GM15510 (cell line): ENCODE data around the gene COA8.

Experiments used
- POLR2A ChIP-seq: IDR thresholded peaks from 3 replicates; pipeline ENCODE4 v1.6.1; 2011; ENCODE audit warnings: borderline replicate concordance; ENCODE audit not compliant: insufficient read length; ENCODE audit errors: extremely low read depth

The COA8 gene

DNA sequence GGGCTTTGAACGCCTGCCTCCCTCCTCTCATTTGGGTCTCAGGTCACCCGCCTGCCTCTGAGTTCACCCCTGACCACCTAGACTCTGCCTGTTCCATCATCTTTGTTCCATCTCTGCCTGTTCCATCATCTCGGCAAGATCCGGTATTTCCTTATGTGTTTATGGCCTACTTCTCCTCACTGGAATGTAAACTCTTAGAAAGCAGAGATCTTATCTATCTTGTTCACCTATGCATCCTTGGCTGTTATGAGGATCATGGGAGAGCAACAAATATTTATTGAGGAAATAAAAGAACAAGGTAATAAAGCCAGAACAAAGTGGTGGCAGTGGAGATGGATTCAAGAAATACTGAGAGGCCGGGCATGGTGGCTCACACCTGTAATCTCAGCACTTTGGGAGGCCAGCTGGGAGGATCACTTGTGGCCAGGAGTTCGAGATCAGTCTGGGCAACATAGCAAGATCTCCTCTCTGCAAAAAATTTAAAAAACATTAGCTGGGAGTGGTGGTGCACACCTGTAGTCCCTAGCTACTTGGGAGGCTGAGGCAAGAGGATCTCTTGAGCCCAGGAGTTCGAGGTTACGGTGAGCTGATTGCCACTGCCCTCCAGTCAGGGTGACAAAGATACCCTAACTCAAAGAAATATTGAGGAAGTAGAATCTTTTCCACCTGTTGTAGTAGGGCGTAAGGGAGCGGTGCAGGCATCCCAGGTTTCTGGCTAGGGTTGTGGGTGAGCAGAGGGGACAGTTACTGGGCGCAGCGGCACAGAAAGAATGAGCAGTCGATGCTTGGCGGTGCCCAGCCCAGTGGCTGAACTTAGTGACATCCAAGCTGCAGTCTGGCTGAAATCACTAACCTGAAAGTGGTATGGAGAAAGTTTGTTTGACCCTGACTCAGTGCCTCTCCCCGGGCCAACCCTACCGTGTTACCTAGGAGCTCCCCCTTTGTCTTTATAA lies 64.6 kb downstream of the COA8 start:
- TF ChIP-seq POLR2A: no peak

DNA sequence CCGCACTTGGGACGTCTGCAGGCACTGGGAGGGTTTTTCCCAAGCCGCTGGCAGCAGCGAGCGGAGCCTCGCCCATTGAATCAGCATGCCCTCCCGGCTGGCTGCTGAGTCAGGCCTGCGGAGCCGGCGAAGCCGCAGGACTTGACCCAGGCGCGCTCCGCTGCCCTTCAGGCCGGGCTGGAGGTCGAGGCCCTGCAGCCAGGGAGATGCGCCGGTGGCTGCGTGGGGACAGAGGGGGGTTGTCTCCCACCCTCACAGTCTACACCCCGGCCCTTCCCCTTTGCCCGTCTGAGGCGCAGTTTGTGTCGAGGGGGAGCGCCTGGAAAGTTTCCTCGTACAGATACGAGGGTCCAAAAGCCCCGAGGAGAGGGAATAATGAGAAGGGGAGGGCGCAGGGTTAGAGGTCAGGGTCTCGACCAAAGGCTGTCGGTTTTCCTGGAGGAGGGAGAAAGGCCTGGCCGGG lies 65.5 kb downstream of the COA8 start:
- TF ChIP-seq POLR2A: peak; percentile 46

DNA sequence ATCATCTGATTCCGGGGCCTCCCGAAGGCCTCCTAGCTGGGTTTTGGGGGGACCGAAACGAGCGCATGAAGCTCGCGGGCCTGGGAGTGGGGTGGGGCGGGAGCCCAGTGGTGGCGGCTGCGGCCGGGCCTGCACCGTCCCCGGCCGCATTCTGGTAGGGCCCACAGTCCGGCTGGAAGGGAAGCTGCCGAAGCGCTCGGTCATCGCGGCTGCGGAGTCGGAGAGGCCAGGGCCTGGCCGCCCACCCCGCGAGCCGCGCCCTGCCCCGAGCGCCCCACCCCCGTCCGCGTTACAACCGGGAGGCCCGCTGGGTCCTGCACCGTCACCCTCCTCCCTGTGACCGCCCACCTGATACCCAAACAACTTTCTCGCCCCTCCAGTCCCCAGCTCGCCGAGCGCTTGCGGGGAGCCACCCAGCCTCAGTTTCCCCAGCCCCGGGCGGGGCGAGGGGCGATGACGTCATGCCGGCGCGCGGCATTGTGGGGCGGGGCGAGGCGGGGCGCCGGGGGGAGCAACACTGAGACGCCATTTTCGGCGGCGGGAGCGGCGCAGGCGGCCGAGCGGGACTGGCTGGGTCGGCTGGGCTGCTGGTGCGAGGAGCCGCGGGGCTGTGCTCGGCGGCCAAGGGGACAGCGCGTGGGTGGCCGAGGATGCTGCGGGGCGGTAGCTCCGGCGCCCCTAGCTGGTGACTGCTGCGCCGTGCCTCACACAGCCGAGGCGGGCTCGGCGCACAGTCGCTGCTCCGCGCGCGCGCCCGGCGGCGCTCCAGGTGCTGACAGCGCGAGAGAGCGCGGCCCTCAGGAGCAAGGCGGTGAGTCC lies 66.1 kb downstream of the COA8 start, which contains the start of gene KLC1:
Gene KLC1, plus strand, starts transcription at position 528 of the 819 bp plus-strand sequence. CDS start 25,354 bp downstream, outside the sequence.
- TF ChIP-seq POLR2A: peak; percentile 89

DNA sequence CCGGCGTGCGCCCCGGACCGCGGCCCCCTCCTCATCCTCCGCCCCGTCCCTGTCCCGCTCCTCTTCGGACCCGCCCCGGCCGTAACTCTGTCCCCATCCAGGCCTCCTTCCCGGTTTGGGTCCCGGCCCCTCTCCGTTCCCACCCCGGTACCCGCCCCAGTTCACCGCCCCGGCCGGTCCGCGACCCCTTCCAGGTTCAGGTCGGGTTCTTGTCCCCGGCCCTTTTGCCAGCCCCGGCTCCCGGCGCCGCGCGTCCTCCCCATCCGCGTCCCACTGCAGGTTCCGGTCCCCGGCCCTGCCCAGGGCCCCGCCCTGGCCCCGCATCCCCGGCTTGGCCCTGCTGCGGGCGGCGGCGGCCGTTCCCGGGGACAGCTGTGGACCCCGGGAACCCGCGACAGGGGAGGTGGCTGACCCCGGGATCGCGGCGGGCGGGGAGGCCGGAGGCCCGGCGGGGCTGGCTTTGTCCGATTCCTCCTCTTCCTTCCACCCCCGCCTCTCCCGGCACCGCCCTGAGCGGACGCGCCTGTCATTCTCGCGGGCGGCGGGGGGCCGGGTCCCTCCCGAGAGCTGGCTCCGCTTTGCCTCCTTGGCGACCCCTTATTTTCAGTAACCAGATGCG lies 66.9 kb downstream of the COA8 start:
- no peak for TF ChIP-seq POLR2A

DNA sequence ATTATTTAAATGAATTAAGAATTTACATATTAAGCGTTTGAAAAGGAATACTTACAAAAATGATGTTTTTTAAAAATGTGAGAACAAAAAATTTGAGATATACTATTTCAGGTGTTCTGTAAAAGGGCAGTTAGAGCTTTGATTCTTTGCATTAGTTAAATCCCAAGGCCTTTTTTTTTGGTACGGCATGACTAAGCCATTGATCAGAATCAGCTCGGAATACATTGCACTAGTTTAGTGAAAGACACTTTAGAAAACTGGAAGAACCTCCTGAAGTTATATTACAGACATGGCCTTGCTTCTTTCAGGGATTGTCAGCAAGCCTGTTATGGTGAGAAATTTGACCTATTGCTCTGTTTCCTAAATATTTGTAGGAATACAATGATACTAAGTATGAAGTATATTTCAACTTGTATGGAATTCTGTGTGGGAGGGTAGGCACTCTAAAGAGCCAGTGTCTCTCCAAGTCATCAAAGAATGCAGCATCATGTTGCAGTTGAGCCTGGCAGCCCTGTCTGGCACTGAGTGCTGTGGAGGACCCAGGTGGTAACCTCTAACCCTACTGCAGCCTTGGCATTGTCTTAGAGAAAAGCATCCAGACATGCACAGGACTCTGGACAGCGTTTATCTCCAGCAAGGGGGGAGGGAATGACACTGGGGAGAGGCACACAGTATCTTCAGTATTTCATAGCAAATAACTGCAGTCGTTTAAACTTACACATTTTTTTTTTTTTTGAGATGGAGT lies 67.8 kb downstream of the COA8 start:
- no peak for TF ChIP-seq POLR2A

DNA sequence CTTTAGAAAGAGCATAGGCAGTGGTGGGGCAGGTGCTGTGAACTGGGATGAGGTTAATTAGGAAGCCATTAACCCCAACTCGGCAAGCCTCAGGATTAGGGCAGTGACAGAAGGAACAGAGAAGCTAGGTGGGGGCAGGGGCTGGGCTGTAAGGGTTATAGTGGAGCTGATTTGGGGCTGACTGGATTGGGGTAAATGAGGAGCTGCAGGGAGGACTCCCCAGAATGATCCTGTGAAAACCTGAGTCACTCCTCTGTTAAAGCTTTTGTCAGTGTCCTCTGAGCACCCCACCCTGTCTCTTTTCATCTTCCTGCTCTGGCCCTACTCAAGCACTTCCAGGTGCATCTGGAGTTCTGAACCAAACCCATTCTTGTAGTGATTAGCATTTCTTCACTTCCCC lies 70.6 kb downstream of the COA8 start:
- TF ChIP-seq POLR2A: no peak

DNA sequence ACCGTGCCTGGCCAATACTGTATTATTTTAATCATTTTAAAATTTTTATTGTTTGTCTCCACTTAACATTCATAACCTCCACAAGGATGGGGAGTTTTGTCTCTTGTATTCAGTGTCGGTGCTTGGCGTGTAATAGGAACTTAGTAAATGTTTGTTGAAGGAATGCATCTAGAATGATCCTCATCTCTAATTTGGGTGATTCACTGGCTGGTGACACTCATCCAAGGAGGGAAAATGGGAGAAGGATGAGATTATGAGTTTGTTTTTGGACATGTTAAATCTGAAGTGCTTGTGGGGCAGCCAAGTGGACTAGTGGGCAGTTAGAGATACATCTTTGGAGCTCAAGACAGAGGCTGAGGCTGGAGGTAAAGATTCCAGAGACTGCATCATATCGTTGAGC lies 71.4 kb downstream of the COA8 start:
- no peak for TF ChIP-seq POLR2A

DNA sequence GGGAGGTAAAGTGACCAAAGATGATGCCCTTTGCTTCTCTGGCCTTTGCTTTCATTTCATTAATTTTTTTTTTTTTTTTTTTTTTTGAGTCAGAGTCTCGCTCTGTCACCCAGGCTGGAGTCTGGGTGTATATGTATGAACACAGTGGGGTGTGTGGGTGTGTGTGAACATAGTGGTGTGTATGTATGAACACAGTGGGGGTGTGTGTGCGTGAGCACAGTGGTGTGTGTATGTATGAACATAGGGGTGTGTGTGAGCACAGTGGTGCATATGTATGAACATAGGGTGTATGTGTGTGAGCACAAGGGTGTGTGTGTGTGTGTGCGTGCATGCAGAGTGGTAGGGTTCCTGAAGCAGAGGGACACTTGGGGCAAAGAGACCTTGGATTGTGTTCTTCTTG lies 75.8 kb downstream of the COA8 start:
- no peak for TF ChIP-seq POLR2A
